SW 1271 (cell line): Measurements from ENCODE around the gene MYOF.
"Not testable (repeated sequence)": the region's sequence is repeated elsewhere in the genome, so short reads cannot be mapped to it uniquely, and the experiment has no call there.

ENCODE experiments used
- DNase-seq, 2 experiments: peaks; one replicate each; lab custom pipeline; 2025; lab: John Stamatoyannopoulos, UW

The MYOF gene

GRCh38 chr10:93476756-93477155 lies 5.4 kb downstream of the MYOF start:
- DNase-seq: no peak

GRCh38 chr10:93475871-93476270 lies 6.3 kb downstream of the MYOF start:
- DNase-seq: peak in 1 of 2 experiments; percentile 72

- DNase-seq: no peak
These were observed 6.9 kb downstream of the MYOF start for GRCh38 chr10:93475227-93475626.

- DNase-seq: no peak
These were observed 8.2 kb downstream of the MYOF start for GRCh38 chr10:93473804-93474472.

- DNase-seq: no peak
These were observed 9.0 kb downstream of the MYOF start for GRCh38 chr10:93473161-93473560.

GRCh38 chr10:93471110-93471651 lies 11.0 kb downstream of the MYOF start:
- peak; percentile 72 to 90 for DNase-seq

GRCh38 chr10:93469454-93469853 lies 12.7 kb downstream of the MYOF start:
- DNase-seq: no peak

GRCh38 chr10:93468461-93469213 lies 13.5 kb downstream of the MYOF start:
- DNase-seq: peak; percentile 67 to 94

- not testable (repeated sequence) for DNase-seq
These were observed 14.5 kb downstream of the MYOF start for GRCh38 chr10:93467635-93468034.

- peak; percentile 89 to 95 for DNase-seq
These were observed 16.1 kb downstream of the MYOF start for GRCh38 chr10:93465806-93466675.

GRCh38 chr10:93464776-93465388 lies 17.3 kb downstream of the MYOF start:
- DNase-seq: no peak

GRCh38 chr10:93463723-93464476 lies 18.2 kb downstream of the MYOF start:
- no peak for DNase-seq

- DNase-seq: peak; percentile 32 to 73
These were observed 19.3 kb downstream of the MYOF start for GRCh38 chr10:93462881-93463280.

GRCh38 chr10:93462371-93462770 lies 19.8 kb downstream of the MYOF start:
- no peak for DNase-seq

GRCh38 chr10:93461807-93462178 lies 20.3 kb downstream of the MYOF start:
- DNase-seq: peak; percentile 27 to 62

- DNase-seq: no peak
These were observed 20.9 kb downstream of the MYOF start for GRCh38 chr10:93461109-93461806.

- no peak for DNase-seq
These were observed 22.7 kb downstream of the MYOF start for GRCh38 chr10:93459466-93459865.

GRCh38 chr10:93458821-93459257 lies 23.3 kb downstream of the MYOF start:
- peak; percentile 87 to 93 for DNase-seq

- no peak for DNase-seq
These were observed 24.6 kb downstream of the MYOF start for GRCh38 chr10:93457511-93457910.

- DNase-seq: no peak
These were observed 25.7 kb downstream of the MYOF start for GRCh38 chr10:93456480-93456879.
